Thoracic aorta (tissue), 2 donors: ENCODE data around the gene FCN3. TPM values are rescaled to one million over a fixed set of nuclear protein-coding genes. Genes with fewer than 3 reads are reported as not detected.

Experiments
- ATAC-seq: fragments of 150-250 bp; one replicate; pipeline ENCODE4 v1.8.0; 2017; ENCODE audit warnings: low read depth; ENCODE audit not compliant: insufficient number of reproducible peaks, low FRiP score
- DNase-seq: peaks from one replicate; pipeline ENCODE4 v3.0.0-alpha.2; 2020; ENCODE audit warnings: low spot score
- H3K27ac ChIP-seq, 2 donors: fragments of 200-600 bp; sonication (generic); 1 replicate in 1 of 2; 2 replicates in 1 of 2; pipeline ENCODE4 v1.5.1; 2016; ENCODE audit warnings: mild to moderate bottlenecking in 2 of 2, moderate library complexity in 2 of 2
- H3K27me3 ChIP-seq: fragments of 200-600 bp; sonication (generic); replicated peaks from 2 replicates; pipeline ENCODE4 v1.6.0; 2016; ENCODE audit warnings: mild to moderate bottlenecking; ENCODE audit not compliant: insufficient read depth
- H3K36me3 ChIP-seq: fragments of 200-600 bp; sonication (generic); one replicate; pipeline ENCODE4 v1.5.1; 2016
- H3K4me1 ChIP-seq, 2 donors: fragments of 200-600 bp; sonication (generic); 1 replicate in 1 of 2; 2 replicates in 1 of 2; pipeline versions ENCODE4 v1.5.1 to v1.6.0; 2016; ENCODE audit warnings: low read depth in 2 of 2, mild to moderate bottlenecking in 1 of 2; ENCODE audit not compliant: control insufficient read depth in 1 of 2
- H3K4me3 ChIP-seq: fragments of 200-600 bp; sonication (generic); 2 replicates; pipeline ENCODE4 v1.5.1; 2016; ENCODE audit warnings: mild to moderate bottlenecking
- H3K9me3 ChIP-seq: fragments of 200-600 bp; sonication (generic); 2 replicates; pipeline ENCODE4 v1.5.1; 2016
- CTCF ChIP-seq: fragments of 200-600 bp; sonication (generic); IDR thresholded peaks from one replicate; pipeline ENCODE4 v1.5.1; 2019; ENCODE audit warnings: antibody characterized with exemption
- total RNA-seq, 2 donors: library from RNA; depleted of rRNA; stranded (reverse); fragments of >200 nt; gene quantifications; one replicate each; pipeline versions ENCODE4 v1.1.0 to v1.2.3, GENCODE V29; 2016

Gene FCN3
- total RNA-seq, 2 donors from 2014 or later: 3.5 to 4.5 TPM

- ATAC-seq (peak; percentile 36), DNase-seq (peak; percentile 62)
- peak overlapping the region; percentile 39 for H3K4me3 ChIP-seq
Observed at GRCh38 chr1:27403065-27403726, 28.6 kb upstream of the FCN3 start.

GRCh38 chr1:27402349-27402754 is 27.7 kb upstream of the FCN3 start:
- no peaks in the 10 kb centered on the region for H3K27me3 ChIP-seq
- H3K27ac ChIP-seq: peak overlapping the region; percentile 72 to 87
- H3K36me3 ChIP-seq: peaks cover 13% of the 10 kb centered on the region
- DNase-seq (peak; percentile 41), ATAC-seq (peak; percentile 43)
- H3K4me3 ChIP-seq: no peak overlapping the region
- H3K9me3 ChIP-seq: no peaks in the 10 kb centered on the region
- peak; percentile 59 for TF ChIP-seq CTCF
- H3K4me1 ChIP-seq: peaks cover 31 to 51% of the 10 kb centered on the region in 2 donors

More at GRCh38 chr1:27403065-27403726, 28.6 kb upstream of the FCN3 start:
- peak overlapping the region; percentile 72 to 87 for H3K27ac ChIP-seq
- H3K36me3 ChIP-seq: peaks cover 21% of the 10 kb centered on the region
- H3K4me1 ChIP-seq: peaks cover 31 to 51% of the 10 kb centered on the region in 2 donors
- H3K27me3 ChIP-seq: no peaks in the 10 kb centered on the region
- TF ChIP-seq CTCF: no peak
- no peaks in the 10 kb centered on the region for H3K9me3 ChIP-seq

- H3K4me1 ChIP-seq: peaks cover 31 to 50% of the 10 kb centered on the region in 2 donors
- H3K27ac ChIP-seq: no peak overlapping the region
- no peak for DNase-seq
- no peaks in the 10 kb centered on the region for H3K27me3 ChIP-seq
- no peak overlapping the region for H3K4me3 ChIP-seq
- TF ChIP-seq CTCF: no peak
- peaks cover under 1% of the 10 kb centered on the region for H3K36me3 ChIP-seq
- H3K9me3 ChIP-seq: no peaks in the 10 kb centered on the region
- ATAC-seq: no peak
Observed at GRCh38 chr1:27400963-27401341, 26.3 kb upstream of the FCN3 start.

- ATAC-seq: no peak
Observed at GRCh38 chr1:27400082-27400962, 25.7 kb upstream of the FCN3 start.

More at GRCh38 chr1:27400082-27400962, 25.7 kb upstream of the FCN3 start:
- TF ChIP-seq CTCF: no peak
- peaks cover 28 to 43% of the 10 kb centered on the region in 2 donors for H3K4me1 ChIP-seq
- DNase-seq: no peak
- no peaks in the 10 kb centered on the region for H3K9me3 ChIP-seq
- no peaks in the 10 kb centered on the region for H3K36me3 ChIP-seq
- no peaks in the 10 kb centered on the region for H3K27me3 ChIP-seq
- no peak overlapping the region for H3K4me3 ChIP-seq
- no peak overlapping the region for H3K27ac ChIP-seq
